22Rv1 (cell line): Measurements from ENCODE around the gene IER3.

Source experiments
- H3K27ac ChIP-seq: fragments of 450-650 bp; 2 replicates; pipeline ENCODE4 v1.5.1; 2017
- ZFX ChIP-seq: fragments of 450-650 bp; IDR thresholded peaks from 2 replicates; pipeline ENCODE4 v1.6.1; 2017; ENCODE audit warnings: antibody characterized with exemption, borderline replicate concordance
- TF ChIP-seq, protein P1 (sequence below): fragments of 450-650 bp; IDR thresholded peaks from 2 replicates; pipeline ENCODE4 v1.5.1; 2017; ENCODE audit warnings: mild to moderate bottlenecking

The IER3 gene

DNA sequence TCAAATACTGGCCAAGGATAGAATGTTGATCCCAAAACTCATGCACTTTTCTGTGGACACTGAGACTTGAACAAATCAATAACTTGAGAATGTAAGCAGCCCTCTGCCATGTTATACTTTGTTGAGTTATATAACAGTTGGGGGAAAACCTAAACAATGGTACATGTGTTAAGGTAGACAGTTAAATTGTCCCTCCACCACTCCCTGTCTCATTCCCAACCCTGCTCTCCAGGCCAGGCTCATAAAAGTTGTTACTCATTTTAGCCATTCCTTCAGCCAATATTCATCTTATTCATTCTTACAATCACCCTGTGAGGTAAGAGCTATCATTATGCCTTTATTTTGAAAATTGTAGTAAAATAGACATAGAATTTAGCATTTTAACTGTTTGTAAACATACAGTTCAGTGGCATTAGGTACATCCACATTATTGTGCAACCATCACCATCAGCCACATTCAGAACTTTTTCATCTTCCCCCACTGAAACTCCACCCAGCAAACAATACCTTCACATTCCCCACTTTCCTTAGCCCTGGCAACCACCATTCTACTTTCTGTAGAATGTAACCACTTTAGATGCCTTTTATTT, 38.2 kb upstream of the IER3 start:
- H3K27ac ChIP-seq, result peak overlapping the region; percentile 71
- TF ChIP-seq, protein P1, sequence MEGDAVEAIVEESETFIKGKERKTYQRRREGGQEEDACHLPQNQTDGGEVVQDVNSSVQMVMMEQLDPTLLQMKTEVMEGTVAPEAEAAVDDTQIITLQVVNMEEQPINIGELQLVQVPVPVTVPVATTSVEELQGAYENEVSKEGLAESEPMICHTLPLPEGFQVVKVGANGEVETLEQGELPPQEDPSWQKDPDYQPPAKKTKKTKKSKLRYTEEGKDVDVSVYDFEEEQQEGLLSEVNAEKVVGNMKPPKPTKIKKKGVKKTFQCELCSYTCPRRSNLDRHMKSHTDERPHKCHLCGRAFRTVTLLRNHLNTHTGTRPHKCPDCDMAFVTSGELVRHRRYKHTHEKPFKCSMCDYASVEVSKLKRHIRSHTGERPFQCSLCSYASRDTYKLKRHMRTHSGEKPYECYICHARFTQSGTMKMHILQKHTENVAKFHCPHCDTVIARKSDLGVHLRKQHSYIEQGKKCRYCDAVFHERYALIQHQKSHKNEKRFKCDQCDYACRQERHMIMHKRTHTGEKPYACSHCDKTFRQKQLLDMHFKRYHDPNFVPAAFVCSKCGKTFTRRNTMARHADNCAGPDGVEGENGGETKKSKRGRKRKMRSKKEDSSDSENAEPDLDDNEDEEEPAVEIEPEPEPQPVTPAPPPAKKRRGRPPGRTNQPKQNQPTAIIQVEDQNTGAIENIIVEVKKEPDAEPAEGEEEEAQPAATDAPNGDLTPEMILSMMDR, result no peak
- no peak for TF ChIP-seq ZFX

DNA sequence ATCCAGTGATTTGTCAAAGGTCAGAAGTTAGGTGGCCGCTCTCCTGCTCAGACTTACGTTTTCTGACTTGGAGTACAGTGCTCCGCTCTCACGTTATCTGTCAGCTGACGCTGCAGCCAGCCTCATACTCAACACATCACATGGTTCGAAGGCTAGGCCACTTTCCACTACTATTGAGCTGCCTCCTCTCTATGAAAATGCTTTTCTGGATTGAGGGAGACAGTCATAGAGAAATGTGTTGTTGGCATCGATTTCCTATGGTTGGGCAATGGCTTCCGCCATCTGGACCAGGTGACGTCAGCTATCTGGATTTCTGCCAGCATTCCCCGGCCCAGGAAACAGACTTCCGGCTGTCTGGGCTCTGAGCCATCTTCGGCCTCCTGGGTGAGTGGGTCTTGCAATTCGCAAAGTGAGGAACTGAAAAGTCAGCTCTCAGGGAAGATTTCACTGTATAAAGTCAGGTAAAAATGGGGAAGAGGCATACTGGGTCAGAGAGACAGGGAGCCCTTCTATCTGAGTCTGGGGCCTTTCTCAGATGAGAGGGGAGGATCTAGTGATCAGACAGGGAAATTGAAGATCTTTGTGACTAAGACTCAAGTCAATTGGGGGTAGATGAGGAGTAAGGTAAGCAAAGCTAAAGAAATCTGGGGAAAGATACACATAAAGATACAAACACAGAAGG, 37.5 kb upstream of the IER3 start:
- peak overlapping the region; percentile 71 for H3K27ac ChIP-seq
- no peak for TF ChIP-seq ZFX
- TF ChIP-seq, protein P1, result no peak

DNA sequence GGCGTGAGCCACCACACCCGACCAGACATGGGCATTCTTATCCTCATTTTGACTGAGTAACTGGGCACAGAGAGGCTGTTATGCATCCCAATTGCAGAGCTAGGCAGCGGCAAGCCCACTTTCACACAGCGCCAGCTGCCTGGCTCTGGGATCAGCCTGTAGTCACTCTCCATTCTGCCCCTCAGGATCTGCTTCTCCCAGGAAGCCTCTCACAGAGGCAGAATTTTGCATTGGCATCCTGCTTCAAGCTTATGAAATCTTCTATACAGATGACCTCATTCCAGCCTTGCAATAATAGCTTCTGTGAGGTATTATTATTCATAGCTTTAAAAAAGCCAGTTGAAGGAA, 37.0 kb upstream of the IER3 start:
- peak overlapping the region; percentile 71 for H3K27ac ChIP-seq
- TF ChIP-seq, protein P1, result no peak
- TF ChIP-seq ZFX, result no peak

DNA sequence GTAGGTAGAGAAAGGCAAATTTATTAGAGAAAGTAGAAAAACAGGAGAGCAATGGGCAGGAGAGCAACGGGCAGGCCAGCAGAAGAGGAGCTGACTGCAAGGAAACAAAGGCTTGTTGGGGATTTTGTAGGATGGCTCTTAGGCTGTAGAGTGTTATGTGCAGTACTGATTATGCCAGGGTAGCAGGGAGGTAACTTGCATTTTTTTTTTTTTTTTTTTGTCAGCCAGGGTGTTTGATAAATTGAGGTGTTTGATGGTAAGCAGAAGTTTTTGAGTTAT, 36.2 kb upstream of the IER3 start:
- TF ChIP-seq, protein P1, result no peak
- no peak for TF ChIP-seq ZFX
- H3K27ac ChIP-seq, result peak overlapping the region; percentile 76; the same call in 1 of the 2 replicates

DNA sequence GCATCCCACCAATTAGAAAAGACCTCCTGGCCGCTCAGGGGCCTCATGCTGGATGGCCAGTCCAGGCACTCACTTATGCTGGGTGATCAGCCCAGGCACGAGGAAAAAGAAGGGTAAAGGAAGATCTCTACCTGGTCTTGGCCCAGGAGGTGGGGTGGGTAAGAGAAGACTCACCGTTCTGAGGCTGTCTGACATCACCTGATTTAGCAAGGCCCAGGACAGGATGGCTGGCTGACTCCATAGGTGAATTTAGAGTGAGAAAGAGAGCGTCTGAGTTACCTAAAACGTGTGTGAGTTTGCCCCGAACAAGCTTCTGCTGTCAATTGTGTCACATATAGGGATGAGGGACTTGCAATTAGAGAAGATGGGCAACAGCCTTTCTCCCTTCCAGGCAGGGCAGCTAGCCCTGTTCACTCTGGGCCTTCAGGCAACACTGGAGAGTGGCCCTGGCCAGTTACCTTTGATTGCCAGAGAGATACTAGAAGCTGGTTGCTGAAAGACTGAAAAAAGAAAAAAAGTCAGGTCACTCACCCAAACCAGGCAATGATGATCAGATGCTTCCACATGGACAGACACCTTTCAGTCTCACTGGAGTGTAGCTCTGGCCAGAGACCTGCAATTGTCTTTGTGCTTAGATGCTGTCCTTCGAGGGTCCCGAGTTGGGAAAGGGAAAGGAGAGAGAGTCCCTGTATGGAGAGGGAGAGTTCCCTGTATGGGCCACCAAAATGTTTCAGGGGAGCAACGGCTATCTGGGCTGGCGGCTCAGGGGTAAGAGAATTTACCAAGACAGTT, 35.7 kb upstream of the IER3 start:
- no peak for TF ChIP-seq ZFX
- TF ChIP-seq, protein P1, result no peak

DNA sequence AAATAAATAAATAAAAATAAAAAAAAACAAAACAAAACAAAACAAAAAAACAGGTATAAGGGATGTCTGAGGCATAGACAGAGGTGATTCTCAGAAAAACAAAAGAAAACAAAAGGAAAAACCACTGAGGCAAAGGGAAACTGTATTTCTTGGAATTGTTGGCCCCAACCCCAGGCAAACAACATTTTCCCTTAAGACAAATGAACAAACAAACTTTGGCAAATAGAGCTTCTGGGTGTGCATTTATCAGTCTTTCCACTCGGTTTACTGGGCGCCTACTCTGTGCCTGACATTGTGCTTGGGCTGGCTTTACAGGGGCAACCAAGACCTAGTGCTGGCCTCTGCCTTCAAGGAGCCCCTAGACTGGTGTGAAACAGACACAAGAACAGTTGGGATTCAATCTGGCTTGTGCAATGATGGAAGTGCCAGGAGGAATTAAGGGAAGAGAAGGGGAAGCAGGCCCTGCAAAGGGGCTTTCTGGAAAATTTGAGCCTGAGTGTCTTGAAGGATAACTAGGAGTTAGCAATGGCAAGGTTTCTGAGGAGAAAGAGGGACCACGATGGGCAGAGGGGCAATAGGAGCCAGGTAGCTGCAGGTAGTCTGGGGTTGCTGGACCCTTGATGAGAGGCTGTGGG, 33.8 kb upstream of the IER3 start:
- peak overlapping the region; percentile 76 for H3K27ac ChIP-seq
- TF ChIP-seq, protein P1, result no peak
- no peak for TF ChIP-seq ZFX

More for the DNA sequence above, 35.7 kb upstream of the IER3 start:
- peak overlapping the region; percentile 76 for H3K27ac ChIP-seq
